PFSK-1 (cell line): ENCODE measurements around the gene PDE2A.

ENCODE experiments used
- FOXP2 ChIP-seq: optimal IDR thresholded peaks from 2 replicates; pipeline ENCODE3; 2011; ENCODE audit warnings: borderline replicate concordance, control low read depth, inconsistent platforms; ENCODE audit not compliant: insufficient read depth; ENCODE audit errors: extremely low read length, extremely low read depth
- POLR2AphosphoS5 ChIP-seq: IDR thresholded peaks from 2 replicates; pipeline ENCODE4 v1.6.1; 2012; ENCODE audit warnings: low read depth, mild to moderate bottlenecking, control low read depth, low read length, moderate library complexity
- SIN3A ChIP-seq: IDR thresholded peaks from 2 replicates; pipeline ENCODE4 v1.6.1; 2012; ENCODE audit warnings: mild to moderate bottlenecking, low read length, moderate library complexity, borderline replicate concordance; ENCODE audit not compliant: insufficient read depth
- TAF1 ChIP-seq: IDR thresholded peaks from 2 replicates; pipeline ENCODE4 v1.6.1; 2012; ENCODE audit warnings: low read length, control low read depth, borderline replicate concordance; ENCODE audit not compliant: insufficient read depth
- TF ChIP-seq, protein P1 (sequence below), 2 experiments: IDR thresholded peaks; 2 replicates each; pipeline versions ENCODE4 v1.6.1 to v1.8.0; 2011 to 2012; ENCODE audit warnings: low read depth in 2 of 2, low read length in 2 of 2, control low read depth in 1 of 2, inconsistent platforms in 1 of 2, mild to moderate bottlenecking in 1 of 2, moderate library complexity in 1 of 2; ENCODE audit not compliant: insufficient read depth in 1 of 2

PDE2A gene

DNA sequence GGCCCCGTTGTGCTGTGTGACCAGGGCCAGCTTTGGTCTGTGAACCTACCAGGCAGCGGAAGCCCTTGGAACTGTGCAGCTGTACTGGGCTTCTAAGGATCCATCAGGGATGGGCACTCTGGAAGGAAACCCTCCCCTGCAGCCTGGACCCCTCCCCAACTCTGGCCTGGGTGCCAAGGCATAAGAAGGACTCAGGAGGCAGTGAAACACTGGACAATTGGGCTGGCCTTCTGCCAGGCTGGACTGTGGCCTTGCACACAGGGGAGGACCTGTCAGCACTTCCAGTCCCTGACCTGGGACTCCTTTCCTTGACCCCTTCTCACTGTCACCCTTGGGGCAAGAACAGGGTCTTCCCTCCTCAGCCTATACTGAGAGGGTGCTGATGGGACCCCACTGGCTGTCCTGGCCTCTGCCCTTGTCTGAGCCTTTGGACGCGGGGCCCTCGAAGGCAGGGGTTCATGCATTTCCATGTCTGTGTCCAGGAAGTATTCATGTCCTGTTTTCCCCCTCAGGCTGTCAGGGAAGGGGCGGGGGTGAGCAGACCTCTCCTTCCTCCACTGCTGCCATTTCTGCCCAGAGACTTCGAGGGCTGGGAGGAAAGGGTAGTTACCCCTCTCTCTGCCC is 39.6 kb downstream of the PDE2A start:
- TF ChIP-seq TAF1 (no peak), POLR2AphosphoS5 (no peak), SIN3A (no peak), FOXP2 (no peak)
- TF ChIP-seq, protein P1, sequence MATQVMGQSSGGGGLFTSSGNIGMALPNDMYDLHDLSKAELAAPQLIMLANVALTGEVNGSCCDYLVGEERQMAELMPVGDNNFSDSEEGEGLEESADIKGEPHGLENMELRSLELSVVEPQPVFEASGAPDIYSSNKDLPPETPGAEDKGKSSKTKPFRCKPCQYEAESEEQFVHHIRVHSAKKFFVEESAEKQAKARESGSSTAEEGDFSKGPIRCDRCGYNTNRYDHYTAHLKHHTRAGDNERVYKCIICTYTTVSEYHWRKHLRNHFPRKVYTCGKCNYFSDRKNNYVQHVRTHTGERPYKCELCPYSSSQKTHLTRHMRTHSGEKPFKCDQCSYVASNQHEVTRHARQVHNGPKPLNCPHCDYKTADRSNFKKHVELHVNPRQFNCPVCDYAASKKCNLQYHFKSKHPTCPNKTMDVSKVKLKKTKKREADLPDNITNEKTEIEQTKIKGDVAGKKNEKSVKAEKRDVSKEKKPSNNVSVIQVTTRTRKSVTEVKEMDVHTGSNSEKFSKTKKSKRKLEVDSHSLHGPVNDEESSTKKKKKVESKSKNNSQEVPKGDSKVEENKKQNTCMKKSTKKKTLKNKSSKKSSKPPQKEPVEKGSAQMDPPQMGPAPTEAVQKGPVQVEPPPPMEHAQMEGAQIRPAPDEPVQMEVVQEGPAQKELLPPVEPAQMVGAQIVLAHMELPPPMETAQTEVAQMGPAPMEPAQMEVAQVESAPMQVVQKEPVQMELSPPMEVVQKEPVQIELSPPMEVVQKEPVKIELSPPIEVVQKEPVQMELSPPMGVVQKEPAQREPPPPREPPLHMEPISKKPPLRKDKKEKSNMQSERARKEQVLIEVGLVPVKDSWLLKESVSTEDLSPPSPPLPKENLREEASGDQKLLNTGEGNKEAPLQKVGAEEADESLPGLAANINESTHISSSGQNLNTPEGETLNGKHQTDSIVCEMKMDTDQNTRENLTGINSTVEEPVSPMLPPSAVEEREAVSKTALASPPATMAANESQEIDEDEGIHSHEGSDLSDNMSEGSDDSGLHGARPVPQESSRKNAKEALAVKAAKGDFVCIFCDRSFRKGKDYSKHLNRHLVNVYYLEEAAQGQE (IDR thresholded peaks at IDR 0.05; ENCODE audit: insufficient read depth in 1 of 2, low read depth in 2 of 2, low read length in 2 of 2), result no peak

DNA sequence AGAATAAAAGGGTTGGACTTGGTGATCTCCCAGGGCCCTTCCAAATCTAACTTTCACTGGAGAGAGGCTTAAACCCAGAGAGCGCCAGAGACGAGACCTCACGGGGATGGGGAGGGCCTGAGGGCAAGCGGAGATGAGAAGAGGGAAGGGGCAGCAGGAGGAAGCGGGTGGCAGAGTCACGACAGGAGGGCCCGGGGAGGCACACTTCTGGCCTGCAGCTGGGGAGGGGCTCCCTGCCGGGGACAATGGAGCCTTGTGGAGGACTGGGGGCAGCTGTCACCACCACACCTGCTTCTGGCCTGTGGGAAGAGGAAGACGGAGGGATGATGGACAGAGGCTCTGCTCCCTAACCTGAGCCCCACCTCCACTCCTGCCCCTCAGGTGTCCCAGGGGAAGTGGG is 40.2 kb downstream of the PDE2A start:
- no peak for TF ChIP-seq TAF1
- TF ChIP-seq POLR2AphosphoS5, result no peak
- TF ChIP-seq SIN3A, result no peak
- TF ChIP-seq, protein P1 (IDR thresholded peaks at IDR 0.05; ENCODE audit: insufficient read depth in 1 of 2, low read depth in 2 of 2, low read length in 2 of 2), result no peak
- TF ChIP-seq FOXP2, result no peak

DNA sequence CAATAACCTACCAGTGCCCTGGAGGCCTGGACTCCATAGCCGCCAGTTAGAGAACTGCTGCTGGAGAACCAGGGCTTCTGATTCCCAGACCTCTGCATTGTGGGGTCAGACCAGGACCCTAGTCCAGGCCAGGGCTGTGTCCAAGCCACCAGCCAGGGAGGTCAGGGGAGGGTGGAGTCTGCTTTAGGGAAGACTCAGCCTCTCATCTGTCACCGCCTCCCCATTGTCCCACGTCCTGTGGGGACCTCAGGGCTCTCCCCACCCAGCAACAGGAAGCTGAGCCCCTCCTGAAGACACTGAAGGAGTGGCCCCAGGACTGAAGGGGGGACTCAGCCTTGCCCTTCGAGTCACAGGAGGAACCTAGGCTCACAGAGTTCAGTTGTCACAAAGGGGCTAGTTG is 41.2 kb downstream of the PDE2A start:
- TF ChIP-seq FOXP2, result no peak
- TF ChIP-seq, protein P1 (IDR thresholded peaks at IDR 0.05; ENCODE audit: insufficient read depth in 1 of 2, low read depth in 2 of 2, low read length in 2 of 2), result no peak
- TF ChIP-seq SIN3A, result no peak
- TF ChIP-seq POLR2AphosphoS5, result no peak
- TF ChIP-seq TAF1, result no peak

DNA sequence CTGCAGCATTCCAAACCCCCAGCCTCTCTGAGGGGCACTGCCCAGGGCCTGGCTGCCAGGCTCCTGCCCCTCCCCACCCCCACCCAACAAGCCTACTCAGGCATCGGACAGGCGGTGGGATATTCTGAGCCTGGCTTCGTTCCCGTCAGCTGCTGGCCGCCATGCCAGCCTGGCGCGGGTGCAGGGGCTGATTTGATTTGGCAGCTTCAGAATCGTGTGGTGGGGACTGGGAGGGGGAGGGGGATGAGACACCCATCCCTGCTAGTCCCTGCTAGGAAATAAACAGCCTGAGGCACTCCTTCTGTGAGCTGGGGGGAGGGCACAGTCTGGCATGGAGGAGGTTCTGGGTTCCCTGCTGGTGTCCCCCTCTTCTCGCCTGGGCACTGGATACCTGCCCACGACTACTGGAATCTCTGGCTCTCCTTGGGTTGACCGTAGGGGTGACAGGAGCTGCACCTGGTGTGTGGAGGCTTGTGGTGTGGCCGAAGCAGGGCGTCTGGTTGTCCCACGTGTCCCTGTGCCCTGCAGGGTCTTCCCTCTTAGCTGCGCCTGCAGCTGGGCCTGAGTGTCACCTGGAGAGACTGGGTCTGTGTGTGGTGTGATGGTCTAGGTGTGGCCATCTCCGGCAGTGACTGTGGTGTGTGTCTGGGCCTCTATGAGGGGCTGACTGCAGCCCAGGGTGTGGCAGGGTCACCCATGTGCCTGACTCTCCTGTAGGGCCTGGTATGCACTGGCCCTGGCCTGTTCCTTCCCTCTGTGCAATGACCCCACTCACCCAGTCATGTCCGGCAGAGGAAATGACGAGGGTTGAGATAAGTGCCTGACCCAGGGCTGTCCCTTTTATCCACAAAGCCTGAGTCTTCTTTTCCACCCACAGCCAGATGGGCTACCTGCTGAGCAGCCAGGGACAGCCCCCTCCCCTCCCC is 42.2 kb downstream of the PDE2A start:
- TF ChIP-seq TAF1, result no peak
- TF ChIP-seq SIN3A, result no peak
- TF ChIP-seq, protein P1 (IDR thresholded peaks at IDR 0.05; ENCODE audit: insufficient read depth in 1 of 2, low read depth in 2 of 2, low read length in 2 of 2), result no peak
- no peak for TF ChIP-seq FOXP2
- TF ChIP-seq POLR2AphosphoS5, result no peak
